ENCODE results near the gene TRMT13. TPM values are rescaled to one million over a fixed set of nuclear protein-coding genes. Genes with fewer than 3 reads are reported as not detected.
A peak's percentile ranks its signal among the peaks of the same experiment; 100 is the strongest.

The TRMT13 gene
- total and polyA plus RNA-seq, 2 of the 13 experiments (the other 11 are each of a cell fraction or from before 2014, with no cell fraction given) = 10.0 to 12.4 TPM

DNA sequence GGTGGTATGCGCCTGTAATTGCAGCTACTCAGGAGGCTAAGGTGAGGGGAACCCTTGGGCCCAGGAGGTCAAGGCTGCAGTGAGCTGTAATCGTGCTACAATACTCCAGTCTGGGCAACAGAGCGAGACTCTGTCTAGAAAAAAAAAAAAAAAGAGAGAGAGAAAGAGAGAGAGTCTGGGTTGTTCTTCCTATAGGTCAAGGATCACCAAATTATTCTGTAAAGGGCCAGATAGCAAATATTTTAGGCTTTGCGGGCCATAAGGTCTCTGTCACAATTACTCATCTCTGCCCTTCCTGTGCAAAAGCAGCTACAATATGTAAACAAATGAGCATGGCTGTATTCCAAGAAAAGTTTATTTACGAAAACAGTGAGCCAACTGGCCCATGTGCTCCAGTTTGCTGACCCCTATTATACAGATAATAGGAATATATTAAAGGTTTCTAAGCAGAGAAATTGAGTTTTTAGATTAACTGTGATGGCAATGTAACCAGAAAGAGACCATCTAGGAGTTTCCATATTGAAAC is 2.3 kb upstream of the TRMT13 start (continued):
- TF ChIP-seq, protein P1, sequence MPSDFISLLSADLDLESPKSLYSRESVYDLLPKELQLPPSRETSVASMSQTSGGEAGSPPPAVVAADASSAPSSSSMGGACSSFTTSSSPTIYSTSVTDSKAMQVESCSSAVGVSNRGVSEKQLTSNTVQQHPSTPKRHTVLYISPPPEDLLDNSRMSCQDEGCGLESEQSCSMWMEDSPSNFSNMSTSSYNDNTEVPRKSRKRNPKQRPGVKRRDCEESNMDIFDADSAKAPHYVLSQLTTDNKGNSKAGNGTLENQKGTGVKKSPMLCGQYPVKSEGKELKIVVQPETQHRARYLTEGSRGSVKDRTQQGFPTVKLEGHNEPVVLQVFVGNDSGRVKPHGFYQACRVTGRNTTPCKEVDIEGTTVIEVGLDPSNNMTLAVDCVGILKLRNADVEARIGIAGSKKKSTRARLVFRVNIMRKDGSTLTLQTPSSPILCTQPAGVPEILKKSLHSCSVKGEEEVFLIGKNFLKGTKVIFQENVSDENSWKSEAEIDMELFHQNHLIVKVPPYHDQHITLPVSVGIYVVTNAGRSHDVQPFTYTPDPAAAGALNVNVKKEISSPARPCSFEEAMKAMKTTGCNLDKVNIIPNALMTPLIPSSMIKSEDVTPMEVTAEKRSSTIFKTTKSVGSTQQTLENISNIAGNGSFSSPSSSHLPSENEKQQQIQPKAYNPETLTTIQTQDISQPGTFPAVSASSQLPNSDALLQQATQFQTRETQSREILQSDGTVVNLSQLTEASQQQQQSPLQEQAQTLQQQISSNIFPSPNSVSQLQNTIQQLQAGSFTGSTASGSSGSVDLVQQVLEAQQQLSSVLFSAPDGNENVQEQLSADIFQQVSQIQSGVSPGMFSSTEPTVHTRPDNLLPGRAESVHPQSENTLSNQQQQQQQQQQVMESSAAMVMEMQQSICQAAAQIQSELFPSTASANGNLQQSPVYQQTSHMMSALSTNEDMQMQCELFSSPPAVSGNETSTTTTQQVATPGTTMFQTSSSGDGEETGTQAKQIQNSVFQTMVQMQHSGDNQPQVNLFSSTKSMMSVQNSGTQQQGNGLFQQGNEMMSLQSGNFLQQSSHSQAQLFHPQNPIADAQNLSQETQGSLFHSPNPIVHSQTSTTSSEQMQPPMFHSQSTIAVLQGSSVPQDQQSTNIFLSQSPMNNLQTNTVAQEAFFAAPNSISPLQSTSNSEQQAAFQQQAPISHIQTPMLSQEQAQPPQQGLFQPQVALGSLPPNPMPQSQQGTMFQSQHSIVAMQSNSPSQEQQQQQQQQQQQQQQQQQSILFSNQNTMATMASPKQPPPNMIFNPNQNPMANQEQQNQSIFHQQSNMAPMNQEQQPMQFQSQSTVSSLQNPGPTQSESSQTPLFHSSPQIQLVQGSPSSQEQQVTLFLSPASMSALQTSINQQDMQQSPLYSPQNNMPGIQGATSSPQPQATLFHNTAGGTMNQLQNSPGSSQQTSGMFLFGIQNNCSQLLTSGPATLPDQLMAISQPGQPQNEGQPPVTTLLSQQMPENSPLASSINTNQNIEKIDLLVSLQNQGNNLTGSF (CRISPR knock-in tag; IDR thresholded peaks at IDR 0.05) = no peak
- TF ChIP-seq ZNF12 (CRISPR knock-in tag; IDR thresholded peaks at IDR 0.05) (no peak), NR2F2 (IDR thresholded peaks at IDR 0.05; ENCODE audit: borderline replicate concordance, low read depth) (peak; percentile 94), NR2F6 (IDR thresholded peaks at IDR 0.05) (peak; percentile 93), NR2F6 (CRISPR knock-in tag; IDR thresholded peaks at IDR 0.05) (peak; percentile 89), YEATS4 (CRISPR knock-in tag; IDR thresholded peaks at IDR 0.05; ENCODE audit: borderline replicate concordance) (no peak), FOXK1 (CRISPR knock-in tag; IDR thresholded peaks at IDR 0.05; ENCODE audit: borderline replicate concordance, low read depth) (peak; percentile 34; the same call in 1 of the 2 replicates), ZNF263 (CRISPR knock-in tag; IDR thresholded peaks at IDR 0.05) (no peak), TBX2 (CRISPR knock-in tag; IDR thresholded peaks at IDR 0.05; ENCODE audit: borderline replicate concordance) (peak; percentile 19; the same call in 1 of the 2 replicates), ZNF205 (CRISPR knock-in tag; IDR thresholded peaks at IDR 0.05) (no peak), ZNF780A (CRISPR knock-in tag; IDR thresholded peaks at IDR 0.05) (no peak), ZNF235 (CRISPR knock-in tag; IDR thresholded peaks at IDR 0.05; ENCODE audit: borderline replicate concordance) (no peak), CBX5 (CRISPR knock-in tag; IDR thresholded peaks at IDR 0.05; ENCODE audit: borderline replicate concordance) (no peak), ARNT2 (CRISPR knock-in tag; IDR thresholded peaks at IDR 0.05; ENCODE audit: low read depth) (no peak), ZFP41 (CRISPR knock-in tag; IDR thresholded peaks at IDR 0.05; ENCODE audit: borderline replicate concordance) (no peak), TCF12 (IDR thresholded peaks at IDR 0.05) (no peak), TCF12 (CRISPR knock-in tag; IDR thresholded peaks at IDR 0.05) (no peak)
- TF ChIP-seq, protein P2, sequence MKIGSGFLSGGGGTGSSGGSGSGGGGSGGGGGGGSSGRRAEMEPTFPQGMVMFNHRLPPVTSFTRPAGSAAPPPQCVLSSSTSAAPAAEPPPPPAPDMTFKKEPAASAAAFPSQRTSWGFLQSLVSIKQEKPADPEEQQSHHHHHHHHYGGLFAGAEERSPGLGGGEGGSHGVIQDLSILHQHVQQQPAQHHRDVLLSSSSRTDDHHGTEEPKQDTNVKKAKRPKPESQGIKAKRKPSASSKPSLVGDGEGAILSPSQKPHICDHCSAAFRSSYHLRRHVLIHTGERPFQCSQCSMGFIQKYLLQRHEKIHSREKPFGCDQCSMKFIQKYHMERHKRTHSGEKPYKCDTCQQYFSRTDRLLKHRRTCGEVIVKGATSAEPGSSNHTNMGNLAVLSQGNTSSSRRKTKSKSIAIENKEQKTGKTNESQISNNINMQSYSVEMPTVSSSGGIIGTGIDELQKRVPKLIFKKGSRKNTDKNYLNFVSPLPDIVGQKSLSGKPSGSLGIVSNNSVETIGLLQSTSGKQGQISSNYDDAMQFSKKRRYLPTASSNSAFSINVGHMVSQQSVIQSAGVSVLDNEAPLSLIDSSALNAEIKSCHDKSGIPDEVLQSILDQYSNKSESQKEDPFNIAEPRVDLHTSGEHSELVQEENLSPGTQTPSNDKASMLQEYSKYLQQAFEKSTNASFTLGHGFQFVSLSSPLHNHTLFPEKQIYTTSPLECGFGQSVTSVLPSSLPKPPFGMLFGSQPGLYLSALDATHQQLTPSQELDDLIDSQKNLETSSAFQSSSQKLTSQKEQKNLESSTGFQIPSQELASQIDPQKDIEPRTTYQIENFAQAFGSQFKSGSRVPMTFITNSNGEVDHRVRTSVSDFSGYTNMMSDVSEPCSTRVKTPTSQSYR (CRISPR knock-in tag; IDR thresholded peaks at IDR 0.05; ENCODE audit: borderline replicate concordance) = no peak
- TF ChIP-seq, protein P3, sequence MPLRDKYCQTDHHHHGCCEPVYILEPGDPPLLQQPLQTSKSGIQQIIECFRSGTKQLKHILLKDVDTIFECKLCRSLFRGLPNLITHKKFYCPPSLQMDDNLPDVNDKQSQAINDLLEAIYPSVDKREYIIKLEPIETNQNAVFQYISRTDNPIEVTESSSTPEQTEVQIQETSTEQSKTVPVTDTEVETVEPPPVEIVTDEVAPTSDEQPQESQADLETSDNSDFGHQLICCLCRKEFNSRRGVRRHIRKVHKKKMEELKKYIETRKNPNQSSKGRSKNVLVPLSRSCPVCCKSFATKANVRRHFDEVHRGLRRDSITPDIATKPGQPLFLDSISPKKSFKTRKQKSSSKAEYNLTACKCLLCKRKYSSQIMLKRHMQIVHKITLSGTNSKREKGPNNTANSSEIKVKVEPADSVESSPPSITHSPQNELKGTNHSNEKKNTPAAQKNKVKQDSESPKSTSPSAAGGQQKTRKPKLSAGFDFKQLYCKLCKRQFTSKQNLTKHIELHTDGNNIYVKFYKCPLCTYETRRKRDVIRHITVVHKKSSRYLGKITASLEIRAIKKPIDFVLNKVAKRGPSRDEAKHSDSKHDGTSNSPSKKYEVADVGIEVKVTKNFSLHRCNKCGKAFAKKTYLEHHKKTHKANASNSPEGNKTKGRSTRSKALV (CRISPR knock-in tag; IDR thresholded peaks at IDR 0.05) = no peak
- TF ChIP-seq, protein P4, sequence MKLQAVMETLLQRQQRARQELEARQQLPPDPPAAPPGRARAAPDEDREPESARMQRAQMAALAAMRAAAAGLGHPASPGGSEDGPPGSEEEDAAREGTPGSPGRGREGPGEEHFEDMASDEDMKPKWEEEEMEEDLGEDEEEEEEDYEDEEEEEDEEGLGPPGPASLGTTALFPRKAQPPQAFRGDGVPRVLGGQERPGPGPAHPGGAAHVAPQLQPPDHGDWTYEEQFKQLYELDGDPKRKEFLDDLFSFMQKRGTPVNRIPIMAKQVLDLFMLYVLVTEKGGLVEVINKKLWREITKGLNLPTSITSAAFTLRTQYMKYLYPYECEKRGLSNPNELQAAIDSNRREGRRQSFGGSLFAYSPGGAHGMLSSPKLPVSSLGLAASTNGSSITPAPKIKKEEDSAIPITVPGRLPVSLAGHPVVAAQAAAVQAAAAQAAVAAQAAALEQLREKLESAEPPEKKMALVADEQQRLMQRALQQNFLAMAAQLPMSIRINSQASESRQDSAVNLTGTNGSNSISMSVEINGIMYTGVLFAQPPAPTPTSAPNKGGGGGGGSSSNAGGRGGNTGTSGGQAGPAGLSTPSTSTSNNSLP (IDR thresholded peaks at IDR 0.05; ENCODE audit: low read depth, low read length) = 0 out of 2 replicates have a peak, but pooled peaks have one; percentile 42

Measured in HepG2 (cell line).